Uterus (tissue), 4 donors: Measurements from ENCODE around the gene SEPTIN5. TPM values are rescaled to one million over a fixed set of nuclear protein-coding genes. Genes with fewer than 3 reads are reported as not detected.

Experiments
- DNase-seq, 2 donors: peaks; one replicate each; pipeline ENCODE4 v3.0.0-alpha.2; 2019 to 2020
- H3K27ac ChIP-seq, 2 donors: fragments of 200-600 bp; sonication (generic); 1 replicate in 1 of 2; 2 replicates in 1 of 2; pipeline ENCODE4 v1.5.1; 2016 to 2018
- H3K27me3 ChIP-seq, 2 donors: fragments of 200-600 bp; sonication (generic); one replicate each; pipeline ENCODE4 v1.5.1; 2018 to 2019; ENCODE audit warnings: control low read depth in 1 of 2
- H3K36me3 ChIP-seq, 2 donors: fragments of 200-600 bp; sonication (generic); one replicate each; pipeline ENCODE4 v1.5.1; 2019; ENCODE audit warnings: control low read depth in 1 of 2
- H3K4me1 ChIP-seq, 2 donors: fragments of 200-600 bp; sonication (generic); one replicate each; pipeline ENCODE4 v1.5.1; 2018 to 2019; ENCODE audit warnings: control low read depth in 1 of 2
- H3K4me3 ChIP-seq, 2 donors: fragments of 200-600 bp; sonication (generic); 1 replicate in 1 of 2; 2 replicates in 1 of 2; pipeline ENCODE4 v1.5.1; 2018 to 2019; ENCODE audit warnings: mild to moderate bottlenecking in 1 of 2
- H3K9me3 ChIP-seq, 2 donors: fragments of 200-600 bp; sonication (generic); one replicate each; pipeline ENCODE4 v1.5.1; 2019; ENCODE audit warnings: control low read depth in 1 of 2
- CTCF ChIP-seq, 4 experiments: fragments of 200-600 bp in 2 of 4; fragments of 450-650 bp in 2 of 4; sonication (generic) in 2 of 4; IDR thresholded peaks; one replicate each; pipeline ENCODE4 v1.5.1; 2016 to 2019; ENCODE audit warnings: antibody characterized with exemption in 4 of 4, mild to moderate bottlenecking in 2 of 4, moderate library complexity in 1 of 4
- POLR2A ChIP-seq, 2 donors: fragments of 450-650 bp; IDR thresholded peaks; one replicate each; pipeline ENCODE4 v1.6.1; 2016; ENCODE audit warnings: antibody characterized with exemption in 2 of 2, mild to moderate bottlenecking in 1 of 2, moderate library complexity in 1 of 2
- intact Hi-C: fragments of 100-400 bp; cut with DNase I; formaldehyde crosslinking; loops from one replicate; pipeline ENCODE4 v1.15.1; 2023; ENCODE audit warnings: low total_unique reads
- total RNA-seq, 4 donors: library from RNA; depleted of rRNA in 3 of 4; stranded (reverse); fragments of >200 nt in 3 of 4; gene quantifications; one replicate each; pipeline versions ENCODE4 v1.1.0 to v1.2.4, GENCODE V29; 2014 to 2023
- donor health status: DM: yes; HTN: yes; CAD: no.

Gene SEPTIN5
- total RNA-seq, 4 donors from 2014 or later: 9.4 to 67.6 (median 25.3) TPM

- Histone ChIP-seq H3K4me3 (no peak overlapping the region), H3K36me3 (no peaks in the 10 kb centered on the region), H3K27me3 (no peaks in the 10 kb centered on the region), H3K27ac (no peak overlapping the region), H3K9me3 (no peaks in the 10 kb centered on the region), H3K4me1 (no peaks in the 10 kb centered on the region)
- no peak for TF ChIP-seq POLR2A (IDR thresholded peaks at IDR 0.05)
- TF ChIP-seq CTCF (IDR thresholded peaks at IDR 0.05): no peak
- intact Hi-C loops: no loop called here
- no peak for DNase-seq
Measured at GRCh38 chr22:19745155-19746101, 31.1 kb downstream of the SEPTIN5 start.

- Histone ChIP-seq H3K27me3 (no peaks in the 10 kb centered on the region), H3K9me3 (no peaks in the 10 kb centered on the region), H3K36me3 (no peaks in the 10 kb centered on the region), H3K27ac (no peak overlapping the region), H3K4me1 (no peaks in the 10 kb centered on the region), H3K4me3 (no peak overlapping the region)
- intact Hi-C loops: no loop called here
- DNase-seq: no peak
- no peak for TF ChIP-seq CTCF (IDR thresholded peaks at IDR 0.05)
- no peak for TF ChIP-seq POLR2A (IDR thresholded peaks at IDR 0.05)
Measured at GRCh38 chr22:19746726-19747125, 32.4 kb downstream of the SEPTIN5 start.

GRCh38 chr22:19747551-19747950, 33.2 kb downstream of the SEPTIN5 start:
- intact Hi-C loops: no loop called here
- no peaks in the 10 kb centered on the region for H3K4me1 ChIP-seq
- H3K27me3 ChIP-seq: no peaks in the 10 kb centered on the region
- no peaks in the 10 kb centered on the region for H3K9me3 ChIP-seq
- no peaks in the 10 kb centered on the region for H3K36me3 ChIP-seq
- no peak overlapping the region for H3K27ac ChIP-seq
- H3K4me3 ChIP-seq: no peak overlapping the region
- no peak for TF ChIP-seq POLR2A (IDR thresholded peaks at IDR 0.05)
- no peak for TF ChIP-seq CTCF (IDR thresholded peaks at IDR 0.05)
- DNase-seq: no peak

- no peaks in the 10 kb centered on the region for H3K36me3 ChIP-seq
- intact Hi-C loops: no loop called here
Measured at GRCh38 chr22:19748139-19748538, 33.8 kb downstream of the SEPTIN5 start.

More at GRCh38 chr22:19748139-19748538, 33.8 kb downstream of the SEPTIN5 start:
- Histone ChIP-seq H3K27ac (no peak overlapping the region), H3K9me3 (no peaks in the 10 kb centered on the region), H3K4me3 (no peak overlapping the region), H3K4me1 (no peaks in the 10 kb centered on the region), H3K27me3 (no peaks in the 10 kb centered on the region)
- TF ChIP-seq POLR2A (IDR thresholded peaks at IDR 0.05) (no peak), CTCF (IDR thresholded peaks at IDR 0.05) (no peak)
- no peak for DNase-seq
